Body of pancreas (tissue), 4 donors: ENCODE data around the gene PFKFB3. TPM values are rescaled to one million over a fixed set of nuclear protein-coding genes. Genes with fewer than 3 reads are reported as not detected.

Experiments
- ATAC-seq: fragments of 150-250 bp; one replicate; pipeline ENCODE4 v1.9.1; 2016
- DNase-seq, 4 donors: peaks; one replicate each; pipeline ENCODE4 v3.0.0-alpha.2; 2019
- H3K27ac ChIP-seq, 4 donors: fragments of 200-600 bp; sonication (generic); 1 replicate in 3 of 4; 2 replicates in 1 of 4; pipeline versions ENCODE4 v1.5.1 to v1.6.1; 2016 to 2019; ENCODE audit warnings: mild to moderate bottlenecking in 1 of 4, mixed read lengths in 1 of 4, moderate library complexity in 1 of 4
- H3K27me3 ChIP-seq, 2 donors: fragments of 200-600 bp; sonication (generic); one replicate each; pipeline ENCODE4 v1.6.0; 2016; ENCODE audit warnings: mild to moderate bottlenecking in 1 of 2
- H3K36me3 ChIP-seq, 2 donors: fragments of 200-600 bp; sonication (generic); replicated peaks in 1 of 2; 2 replicates each; pipeline ENCODE4 v1.5.1; 2016; ENCODE audit warnings: low read depth in 2 of 2; ENCODE audit not compliant: insufficient read depth in 1 of 2
- H3K4me1 ChIP-seq: fragments of 200-600 bp; sonication (generic); one replicate; pipeline ENCODE4 v1.6.0; 2016
- H3K4me3 ChIP-seq, 2 donors: fragments of 200-600 bp; sonication (generic); 1 replicate in 1 of 2; 2 replicates in 1 of 2; pipeline ENCODE4 v1.5.1; 2016 to 2019
- H3K9me3 ChIP-seq, 3 donors: fragments of 200-600 bp; sonication (generic); 1 replicate in 2 of 3; 2 replicates in 1 of 3; pipeline ENCODE4 v1.5.1; 2016
- POLR2A ChIP-seq, 3 donors: fragments of 450-650 bp; IDR thresholded peaks; one replicate each; pipeline ENCODE4 v1.6.1; 2016; ENCODE audit warnings: antibody characterized with exemption in 3 of 3, mild to moderate bottlenecking in 2 of 3
- WGBS, 2 donors: methylation state at CpG; one replicate each; pipeline ENCODE4 v1.1.5; 2017; 5-methylcytosine and 5-hydroxymethylcytosine counted together
- intact Hi-C: fragments of 100-400 bp; cut with DNase I; formaldehyde crosslinking; loops from one replicate; pipeline ENCODE4 v1.15.1; 2023
- total RNA-seq, 2 donors: library from RNA; depleted of rRNA; stranded (reverse); fragments of >200 nt; gene quantifications; one replicate each; pipeline ENCODE4 v1.1.0, GENCODE V29; 2016
- TF ChIP-seq, protein P1 (sequence below), 7 experiments: fragments of 450-650 bp in 4 of 7; fragments of 200-600 bp in 3 of 7; sonication (generic) in 3 of 7; IDR thresholded peaks; one replicate each; pipeline ENCODE4 v1.5.1; 2016 to 2019; ENCODE audit warnings: antibody characterized with exemption in 7 of 7

Gene PFKFB3
- total RNA-seq, 2 donors from 2014 or later: 26.5 to 137 TPM

DNA sequence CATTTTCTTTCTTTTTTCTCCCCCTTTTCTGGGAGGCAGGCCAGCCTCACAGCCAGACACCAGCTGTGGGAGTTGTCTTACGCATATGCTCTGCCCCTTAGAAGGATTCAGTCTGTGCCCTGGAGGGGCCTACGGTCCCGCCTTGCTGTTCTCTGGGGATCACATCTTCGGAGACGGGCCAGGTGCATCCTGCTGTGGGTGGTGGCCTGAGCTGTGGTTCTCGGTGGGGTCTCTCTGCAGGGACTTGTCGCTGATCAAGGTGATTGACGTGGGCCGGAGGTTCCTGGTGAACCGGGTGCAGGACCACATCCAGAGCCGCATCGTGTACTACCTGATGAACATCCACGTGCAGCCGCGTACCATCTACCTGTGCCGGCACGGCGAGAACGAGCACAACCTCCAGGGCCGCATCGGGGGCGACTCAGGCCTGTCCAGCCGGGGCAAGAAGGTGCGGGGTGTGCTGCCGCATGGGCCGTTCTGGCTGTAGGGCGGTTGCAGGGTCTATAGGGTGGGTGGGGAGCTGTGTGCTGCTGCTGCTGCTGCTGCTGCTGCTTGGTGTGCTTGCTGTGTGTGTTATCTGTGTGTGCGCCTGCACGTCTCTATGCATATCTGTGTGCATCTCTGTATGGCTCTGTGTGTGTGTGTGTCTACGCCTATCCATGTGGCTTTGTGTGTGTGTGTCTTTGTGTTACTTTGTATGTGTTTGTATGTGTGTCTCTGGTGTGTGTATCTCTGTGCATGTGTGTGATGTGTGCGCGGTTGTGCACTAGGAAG lies 17.9 kb downstream of the PFKFB3 start:
- Histone ChIP-seq H3K27ac (no peak overlapping the region), H3K27me3 (no peaks in the 10 kb centered on the region), H3K4me3 (no peak overlapping the region), H3K36me3 (peaks cover 4 to 55% of the 10 kb centered on the region in 2 donors), H3K9me3 (no peaks in the 10 kb centered on the region), H3K4me1 (no peaks in the 10 kb centered on the region)
- TF ChIP-seq, protein P1, sequence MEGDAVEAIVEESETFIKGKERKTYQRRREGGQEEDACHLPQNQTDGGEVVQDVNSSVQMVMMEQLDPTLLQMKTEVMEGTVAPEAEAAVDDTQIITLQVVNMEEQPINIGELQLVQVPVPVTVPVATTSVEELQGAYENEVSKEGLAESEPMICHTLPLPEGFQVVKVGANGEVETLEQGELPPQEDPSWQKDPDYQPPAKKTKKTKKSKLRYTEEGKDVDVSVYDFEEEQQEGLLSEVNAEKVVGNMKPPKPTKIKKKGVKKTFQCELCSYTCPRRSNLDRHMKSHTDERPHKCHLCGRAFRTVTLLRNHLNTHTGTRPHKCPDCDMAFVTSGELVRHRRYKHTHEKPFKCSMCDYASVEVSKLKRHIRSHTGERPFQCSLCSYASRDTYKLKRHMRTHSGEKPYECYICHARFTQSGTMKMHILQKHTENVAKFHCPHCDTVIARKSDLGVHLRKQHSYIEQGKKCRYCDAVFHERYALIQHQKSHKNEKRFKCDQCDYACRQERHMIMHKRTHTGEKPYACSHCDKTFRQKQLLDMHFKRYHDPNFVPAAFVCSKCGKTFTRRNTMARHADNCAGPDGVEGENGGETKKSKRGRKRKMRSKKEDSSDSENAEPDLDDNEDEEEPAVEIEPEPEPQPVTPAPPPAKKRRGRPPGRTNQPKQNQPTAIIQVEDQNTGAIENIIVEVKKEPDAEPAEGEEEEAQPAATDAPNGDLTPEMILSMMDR (IDR thresholded peaks at IDR 0.05): no peak
- no peak for TF ChIP-seq POLR2A (IDR thresholded peaks at IDR 0.05)
- ATAC-seq: no peak
- intact Hi-C loops: no loop called here
- DNase-seq: no peak
- WGBS, 2 donors: 92 to 98% methylated on average over 6 to 32 of the region's 32 CpGs

DNA sequence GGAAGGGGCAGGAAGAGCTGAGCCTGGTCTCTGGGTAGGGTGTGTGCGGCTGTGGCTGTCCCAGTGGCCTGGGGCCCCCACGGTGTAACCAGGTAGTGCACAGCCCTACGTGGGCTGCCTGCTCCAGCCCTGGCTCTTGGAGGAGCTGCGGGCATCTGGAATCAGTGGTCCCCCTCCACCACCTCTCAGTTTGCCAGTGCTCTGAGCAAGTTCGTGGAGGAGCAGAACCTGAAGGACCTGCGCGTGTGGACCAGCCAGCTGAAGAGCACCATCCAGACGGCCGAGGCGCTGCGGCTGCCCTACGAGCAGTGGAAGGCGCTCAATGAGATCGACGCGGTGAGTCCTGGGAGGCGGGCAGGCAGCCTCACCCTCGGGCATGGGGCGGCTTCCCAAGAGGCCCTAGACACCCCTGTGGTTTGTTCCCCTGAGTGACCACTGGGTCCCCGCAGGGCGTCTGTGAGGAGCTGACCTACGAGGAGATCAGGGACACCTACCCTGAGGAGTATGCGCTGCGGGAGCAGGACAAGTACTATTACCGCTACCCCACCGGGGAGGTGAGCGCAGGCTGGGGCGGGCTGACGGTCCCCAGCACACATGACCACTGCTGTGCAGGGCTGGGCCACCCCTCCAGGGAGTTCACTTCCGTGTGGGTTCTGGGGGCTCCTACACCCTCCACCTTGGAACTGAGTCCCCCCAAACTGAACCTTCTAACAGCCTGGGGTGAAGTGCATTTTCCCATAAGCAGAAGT lies 18.6 kb downstream of the PFKFB3 start:
- Histone ChIP-seq H3K27ac (no peak overlapping the region), H3K4me1 (no peaks in the 10 kb centered on the region), H3K4me3 (no peak overlapping the region), H3K36me3 (peaks cover 4 to 57% of the 10 kb centered on the region in 2 donors), H3K9me3 (no peaks in the 10 kb centered on the region), H3K27me3 (no peaks in the 10 kb centered on the region)
- ATAC-seq: no peak
- WGBS, 2 donors: 95 to 96% methylated on average over 14 to 30 of the region's 30 CpGs
- intact Hi-C loops: no loop called here
- no peak for DNase-seq
- TF ChIP-seq, protein P1 (IDR thresholded peaks at IDR 0.05): no peak
- TF ChIP-seq POLR2A (IDR thresholded peaks at IDR 0.05): no peak

DNA sequence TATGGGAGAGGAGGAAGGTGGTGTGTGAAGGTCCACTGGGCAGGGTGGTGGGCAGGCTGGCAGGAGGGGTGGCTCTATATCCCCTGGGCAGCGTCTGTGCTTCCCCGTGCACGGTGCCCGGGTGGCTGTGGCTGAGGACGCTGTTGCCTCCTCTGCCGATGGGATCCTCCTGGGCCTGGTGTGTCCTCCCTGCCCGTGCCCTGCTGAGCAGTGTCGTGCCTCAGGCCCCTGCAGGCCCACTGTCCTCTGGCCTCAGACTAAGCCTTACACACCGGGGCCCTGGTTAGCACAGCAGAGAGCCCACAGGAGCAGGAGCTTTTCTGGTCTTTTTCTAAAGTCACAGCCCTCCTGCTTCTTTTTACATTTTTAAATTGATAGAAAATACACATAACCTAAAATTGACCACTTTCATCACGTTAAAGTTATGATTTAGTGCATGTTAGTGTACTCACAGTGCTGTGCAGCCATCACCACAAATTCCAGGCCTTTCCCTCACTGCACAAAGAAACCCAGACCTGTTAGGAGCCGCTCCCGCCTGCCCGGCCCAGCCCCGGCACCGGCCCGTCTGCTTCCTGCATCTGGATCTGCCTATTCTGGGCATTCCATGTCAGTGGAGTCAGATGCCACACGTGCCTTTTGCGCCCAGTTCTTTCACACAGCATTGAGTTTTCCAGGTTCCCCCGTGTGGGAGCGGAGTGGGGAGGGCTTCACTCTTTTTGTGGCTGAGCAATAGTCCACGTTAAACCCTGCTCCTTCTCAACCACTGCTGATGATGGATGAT lies 19.4 kb downstream of the PFKFB3 start:
- Histone ChIP-seq H3K4me3 (no peak overlapping the region), H3K27ac (no peak overlapping the region), H3K9me3 (no peaks in the 10 kb centered on the region), H3K4me1 (no peaks in the 10 kb centered on the region), H3K27me3 (no peaks in the 10 kb centered on the region), H3K36me3 (peaks cover 4 to 52% of the 10 kb centered on the region in 2 donors)
- DNase-seq (no peak), ATAC-seq (no peak)
- intact Hi-C loops: no loop called here
- TF ChIP-seq, protein P1 (IDR thresholded peaks at IDR 0.05): no peak
- no peak for TF ChIP-seq POLR2A (IDR thresholded peaks at IDR 0.05)
- WGBS, 2 donors: 87 to 91% methylated on average over 21 of the region's 21 CpGs

DNA sequence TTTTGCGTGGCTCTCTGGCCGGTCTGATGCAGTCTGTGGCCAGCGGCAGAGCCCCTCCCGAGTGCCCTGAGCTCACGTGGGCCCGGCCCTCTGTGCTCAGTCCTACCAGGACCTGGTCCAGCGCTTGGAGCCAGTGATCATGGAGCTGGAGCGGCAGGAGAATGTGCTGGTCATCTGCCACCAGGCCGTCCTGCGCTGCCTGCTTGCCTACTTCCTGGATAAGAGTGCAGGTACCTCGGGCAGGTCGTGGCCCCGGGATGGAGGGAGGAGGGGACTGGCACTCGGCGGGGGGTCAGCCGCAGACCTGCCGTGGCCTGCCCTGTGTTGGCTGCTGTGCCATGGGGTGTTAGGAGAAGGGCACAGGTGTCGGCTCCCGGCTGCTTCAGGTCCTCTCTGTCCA lies 20.0 kb downstream of the PFKFB3 start:
- intact Hi-C loops: no loop called here
- Histone ChIP-seq H3K9me3 (no peaks in the 10 kb centered on the region), H3K4me1 (no peaks in the 10 kb centered on the region), H3K36me3 (peaks cover 4 to 49% of the 10 kb centered on the region in 2 donors), H3K4me3 (no peak overlapping the region), H3K27me3 (no peaks in the 10 kb centered on the region), H3K27ac (no peak overlapping the region)
- ATAC-seq: no peak
- WGBS, 2 donors: 92 to 93% methylated on average over 13 of the region's 19 CpGs
- no peak for DNase-seq
- TF ChIP-seq, protein P1 (IDR thresholded peaks at IDR 0.05): no peak
- TF ChIP-seq POLR2A (IDR thresholded peaks at IDR 0.05): no peak
